C4-2B (cell line): Measurements from ENCODE around the gene SEC24A.
"Not testable (repeated sequence)": the region's sequence is repeated elsewhere in the genome, so short reads cannot be mapped to it uniquely, and the experiment has no call there.

ENCODE experiments used
- H3K27ac ChIP-seq: fragments of 450-650 bp; 2 replicates; pipeline ENCODE4 v1.5.1; 2017
- CTCF ChIP-seq: fragments of 450-650 bp; conservative IDR thresholded peaks from 2 replicates; pipeline ENCODE4 v1.5.1; 2017; ENCODE audit warnings: mild to moderate bottlenecking
- ZFX ChIP-seq: fragments of 450-650 bp; IDR thresholded peaks from 2 replicates; pipeline ENCODE4 v1.6.1; 2017

Gene SEC24A

GRCh38 chr5:134708301-134708700 is 59.7 kb downstream of the SEC24A start:
- TF ChIP-seq ZFX (no peak), CTCF (no peak)

GRCh38 chr5:134714120-134714519 is 65.5 kb downstream of the SEC24A start:
- no peak overlapping the region for H3K27ac ChIP-seq
- TF ChIP-seq ZFX (no peak), CTCF (no peak)

More at GRCh38 chr5:134708301-134708700, 59.7 kb downstream of the SEC24A start:
- no peak overlapping the region for H3K27ac ChIP-seq

- TF ChIP-seq ZFX: no peak
- TF ChIP-seq CTCF: no peak
- H3K27ac ChIP-seq: no peak overlapping the region
Measured at GRCh38 chr5:134714541-134714940, 66.0 kb downstream of the SEC24A start.

GRCh38 chr5:134715466-134715865 is 66.9 kb downstream of the SEC24A start:
- not testable (repeated sequence) for H3K27ac ChIP-seq

GRCh38 chr5:134724872-134725271 is 76.3 kb downstream of the SEC24A start:
- TF ChIP-seq CTCF (no peak), ZFX (no peak)

GRCh38 chr5:134732819-134733218 is 84.2 kb downstream of the SEC24A start:
- TF ChIP-seq ZFX (no peak), CTCF (no peak)

More at GRCh38 chr5:134724872-134725271, 76.3 kb downstream of the SEC24A start:
- no peak overlapping the region for H3K27ac ChIP-seq

GRCh38 chr5:134735243-134735642 is 86.7 kb downstream of the SEC24A start:
- no peak overlapping the region for H3K27ac ChIP-seq
- TF ChIP-seq CTCF (no peak), ZFX (no peak)

More at GRCh38 chr5:134732819-134733218, 84.2 kb downstream of the SEC24A start:
- H3K27ac ChIP-seq: no peak overlapping the region

GRCh38 chr5:134736173-134736812 is 87.7 kb downstream of the SEC24A start:
- TF ChIP-seq CTCF: no peak
- TF ChIP-seq ZFX: no peak
- H3K27ac ChIP-seq: no peak overlapping the region
